ENCODE results near the gene GNAI3. TPM values are rescaled to one million over a fixed set of nuclear protein-coding genes. Genes with fewer than 3 reads are reported as not detected.
A peak's percentile ranks its signal among the peaks of the same experiment; 100 is the strongest.

Gene GNAI3
- polyA plus RNA-seq, 2 of the 4 experiments (the other 2 are of a cell fraction), result 5.3 to 8.7 TPM

- TF ChIP-seq HOXB13 (CRISPR knock-in tag; IDR thresholded peaks at IDR 0.05; ENCODE audit: low read depth) (no peak), HOXB5 (CRISPR knock-in tag; IDR thresholded peaks at IDR 0.05) (no peak), ESRRA (IDR thresholded peaks at IDR 0.05; ENCODE audit: borderline replicate concordance, low read length) (no peak), RNF2 (IDR thresholded peaks at IDR 0.05; ENCODE audit: borderline replicate concordance, low read depth) (no peak)
These were observed 33.6 kb upstream of the GNAI3 start (continued) for GRCh38 chr1:109514846-109515245.

- peak in 1 of 2 experiments; percentile 21; a peak in 2 of 6 replicates for ATAC-seq
- no peak for TF ChIP-seq ZC3H11A (IDR thresholded peaks at IDR 0.05)
- no peak for TF ChIP-seq E2F6 (IDR thresholded peaks at IDR 0.05; ENCODE audit: borderline replicate concordance, low read depth)
- no peak for TF ChIP-seq GATA3 (IDR thresholded peaks at IDR 0.05; ENCODE audit: borderline replicate concordance)
- no peak for TF ChIP-seq FOSL2 (IDR thresholded peaks at IDR 0.05)
- TF ChIP-seq FOSL2 (CRISPR knock-in tag; IDR thresholded peaks at IDR 0.05), result no peak
- TF ChIP-seq MAFK (IDR thresholded peaks at IDR 0.05; ENCODE audit: partially characterized antibody), result no peak
- no peaks in the 10 kb centered on the region for H3K4me1 ChIP-seq
- H3K27ac ChIP-seq, result no peak overlapping the region
- H3K4me2 ChIP-seq, result no peak overlapping the region
- CTCF ChIA-PET, result interaction anchor here (1.5 to 16.9 kb wide), 4 partner anchors 13 to 25 kb away, joined by 4 to 232 read pairs (median 24); partner anchors contain the start of gene CYB561D1
- 41% methylated on average over 5 of the region's 5 CpGs for WGBS (ENCODE audit: missing lambda C conversion rate)
- POLR2A ChIA-PET, result no interaction called here
- DNase-seq (ENCODE audit: low read depth in 1 of 2, low spot score in 1 of 2), result no peak
- FAIRE-seq, result no peak
- H3K9me3 ChIP-seq, result no peaks in the 10 kb centered on the region
- H3K4me3 ChIP-seq, result no peak overlapping the region
These were observed 31.5 kb upstream of the GNAI3 start for GRCh38 chr1:109516872-109517271.

GRCh38 chr1:109517337-109517736 is 31.1 kb upstream of the GNAI3 start:
- H3K4me3 ChIP-seq, result no peak overlapping the region
- FAIRE-seq (no peak), DNase-seq (ENCODE audit: low read depth in 1 of 2, low spot score in 1 of 2) (no peak), ATAC-seq (no peak)
- 60% methylated on average over 5 of the region's 5 CpGs for WGBS (ENCODE audit: missing lambda C conversion rate)
- H3K27ac ChIP-seq, result no peak overlapping the region
- CTCF ChIA-PET, result interaction anchor here (1.5 to 16.9 kb wide), 3 partner anchors 13 to 25 kb away, joined by 4 to 232 read pairs (median 28); partner anchors contain the start of gene CYB561D1
- TF ChIP-seq MYC (IDR thresholded peaks at IDR 0.05; ENCODE audit: borderline replicate concordance, low read length) (no peak), NPAS2 (CRISPR knock-in tag; IDR thresholded peaks at IDR 0.05; ENCODE audit: borderline replicate concordance) (no peak), EHMT2 (IDR thresholded peaks at IDR 0.05; ENCODE audit: low read depth) (no peak), ATOH8 (CRISPR knock-in tag; IDR thresholded peaks at IDR 0.05; ENCODE audit: low read depth) (no peak), KDM5A (IDR thresholded peaks at IDR 0.05) (no peak), ELK1 (IDR thresholded peaks at IDR 0.05; ENCODE audit: low read depth, low read length) (no peak), RAD21 (conservative IDR thresholded peaks at IDR 0.05 in 1 of 2, IDR thresholded peaks at IDR 0.05 in 1 of 2) (no peak), CHD4 (IDR thresholded peaks at IDR 0.05; ENCODE audit: borderline replicate concordance) (no peak)
- H3K4me2 ChIP-seq, result no peak overlapping the region
- no peaks in the 10 kb centered on the region for H3K4me1 ChIP-seq
- POLR2A ChIA-PET, result no interaction called here
- H3K9me3 ChIP-seq, result no peaks in the 10 kb centered on the region

Measured in A549 (cell line).